Activated gamma-delta T cell (primary cell): ENCODE measurements around the gene ALCAM.

ENCODE experiments used
- DNase-seq: peaks from one replicate; lab custom pipeline; 2025; lab: John Stamatoyannopoulos, UW

The ALCAM gene

GRCh38 chr3:105429034-105429762, 62.5 kb downstream of the ALCAM start:
- no peak for DNase-seq

- no peak for DNase-seq
Observed at GRCh38 chr3:105430455-105430854, 63.7 kb downstream of the ALCAM start.

GRCh38 chr3:105431200-105431599, 64.5 kb downstream of the ALCAM start:
- no peak for DNase-seq

- DNase-seq: no peak
Observed at GRCh38 chr3:105435277-105435676, 68.6 kb downstream of the ALCAM start.

GRCh38 chr3:105436687-105437086, 70.0 kb downstream of the ALCAM start:
- no peak for DNase-seq

- DNase-seq: no peak
Observed at GRCh38 chr3:105440113-105440512, 73.4 kb downstream of the ALCAM start.

GRCh38 chr3:105444725-105445124, 78.0 kb downstream of the ALCAM start:
- no peak for DNase-seq

- no peak for DNase-seq
Observed at GRCh38 chr3:105448338-105448982, 81.8 kb downstream of the ALCAM start.

- no peak for DNase-seq
Observed at GRCh38 chr3:105449414-105449813, 82.7 kb downstream of the ALCAM start.

GRCh38 chr3:105456017-105456416, 89.3 kb downstream of the ALCAM start:
- no peak for DNase-seq

GRCh38 chr3:105458518-105459215, 92.0 kb downstream of the ALCAM start:
- no peak for DNase-seq

GRCh38 chr3:105459566-105460290, 93.0 kb downstream of the ALCAM start:
- DNase-seq: no peak

- DNase-seq: no peak
Observed at GRCh38 chr3:105463620-105464019, 96.9 kb downstream of the ALCAM start.

- DNase-seq: no peak
Observed at GRCh38 chr3:105465251-105465853, 98.6 kb downstream of the ALCAM start.

GRCh38 chr3:105466072-105466471, 99.4 kb downstream of the ALCAM start:
- DNase-seq: no peak

- no peak for DNase-seq
Observed at GRCh38 chr3:105466495-105467404, 100.0 kb downstream of the ALCAM start.

- DNase-seq: no peak
Observed at GRCh38 chr3:105470851-105471250, 104.1 kb downstream of the ALCAM start.

- no peak for DNase-seq
Observed at GRCh38 chr3:105473521-105474223, 107.0 kb downstream of the ALCAM start.

GRCh38 chr3:105480768-105481167, 114.1 kb downstream of the ALCAM start:
- DNase-seq: no peak

- no peak for DNase-seq
Observed at GRCh38 chr3:105483476-105483875, 116.8 kb downstream of the ALCAM start.
